HepG2 (cell line): ENCODE measurements around the gene PIP5K1C. TPM values are rescaled to one million over a fixed set of nuclear protein-coding genes. Genes with fewer than 3 reads are reported as not detected.

Experiments used
- ARID4A ChIP-seq: sonication (generic); formaldehyde crosslinking; IDR thresholded peaks from 2 replicates; pipeline ENCODE4 v1.5.0; 2020; ENCODE audit warnings: mild to moderate bottlenecking, missing genetic modification reagents, borderline replicate concordance
- MTA1 ChIP-seq: sonication (generic); formaldehyde crosslinking; IDR thresholded peaks from 2 replicates; pipeline ENCODE4 v1.4.0; 2020; ENCODE audit warnings: missing genetic modification reagents, mild to moderate bottlenecking, borderline replicate concordance
- RORA ChIP-seq: sonication (generic); formaldehyde crosslinking; IDR thresholded peaks from 2 replicates; pipeline ENCODE4 v1.5.0; 2020; ENCODE audit warnings: mild to moderate bottlenecking, missing genetic modification reagents, moderate library complexity
- ZBTB38 ChIP-seq: sonication (generic); formaldehyde crosslinking; IDR thresholded peaks from 2 replicates; pipeline ENCODE4 v1.5.1; 2020; ENCODE audit warnings: mild to moderate bottlenecking, missing genetic modification reagents
- ZFP1 ChIP-seq: IDR thresholded peaks from 2 replicates; pipeline ENCODE4 v1.6.1; 2016
- ZNF230 ChIP-seq: sonication (generic); formaldehyde crosslinking; IDR thresholded peaks from 2 replicates; pipeline ENCODE4 v1.4.0; 2020; ENCODE audit warnings: mild to moderate bottlenecking, missing genetic modification reagents
- ZNF292 ChIP-seq: sonication (generic); formaldehyde crosslinking; IDR thresholded peaks from 2 replicates; pipeline ENCODE4 v1.8.1; 2022; ENCODE audit warnings: mild to moderate bottlenecking, low read depth, missing genetic modification reagents, borderline replicate concordance
- ZNF589 ChIP-seq: sonication (generic); formaldehyde crosslinking; conservative IDR thresholded peaks from 2 replicates; pipeline ENCODE4 v1.8.0; 2022; ENCODE audit warnings: mild to moderate bottlenecking, moderate library complexity, missing genetic modification reagents
- ZSCAN12 ChIP-seq: sonication (generic); formaldehyde crosslinking; IDR thresholded peaks from 2 replicates; pipeline ENCODE4 v1.9.0; 2021; ENCODE audit warnings: mild to moderate bottlenecking, missing genetic modification reagents
- polyA plus RNA-seq, 8 experiments: library from polyadenylated mRNA; depleted of rRNA in 3 of 8; stranded (reverse) in 7 of 8; unstranded in 1 of 8; fragments of >200 nt; fragmentation: Illumina TruSeq in 4 of 8; extraction: Trizol in 4 of 8; gene quantifications; 2 replicates each; pipeline versions ENCODE4 v1.2.1 to v1.2.3, GENCODE V29; 2011 to 2016; ENCODE audit warnings: low read depth in 4 of 8, missing spikeins in 1 of 8, mixed read lengths in 1 of 8; ENCODE audit not compliant: insufficient read depth in 1 of 8
- total RNA-seq, 5 experiments: library from RNA; depleted of rRNA; stranded (reverse); fragments of >200 nt; fragmentation: Illumina TruSeq; extraction: Trizol; gene quantifications; 2 replicates each; pipeline ENCODE4 v1.2.3, GENCODE V29; 2016; ENCODE audit warnings: low read depth in 1 of 5
- TF ChIP-seq, protein P1 (sequence below): sonication (generic); formaldehyde crosslinking; IDR thresholded peaks from 2 replicates; pipeline ENCODE4 v1.8.1; 2023; ENCODE audit warnings: missing genetic modification reagents, inconsistent platforms, borderline replicate concordance
- TF ChIP-seq, protein P2 (sequence below): sonication (generic); formaldehyde crosslinking; IDR thresholded peaks from 2 replicates; pipeline ENCODE4 v1.4.0; 2020; ENCODE audit warnings: missing genetic modification reagents

PIP5K1C gene
- total and polyA plus RNA-seq, 2 of the 13 experiments (the other 11 are each of a cell fraction or from before 2014, with no cell fraction given): 3.6 to 4.3 TPM

GRCh38 chr19:3672575-3672948 is 27.7 kb downstream of the PIP5K1C start (continued):
- TF ChIP-seq, protein P1, sequence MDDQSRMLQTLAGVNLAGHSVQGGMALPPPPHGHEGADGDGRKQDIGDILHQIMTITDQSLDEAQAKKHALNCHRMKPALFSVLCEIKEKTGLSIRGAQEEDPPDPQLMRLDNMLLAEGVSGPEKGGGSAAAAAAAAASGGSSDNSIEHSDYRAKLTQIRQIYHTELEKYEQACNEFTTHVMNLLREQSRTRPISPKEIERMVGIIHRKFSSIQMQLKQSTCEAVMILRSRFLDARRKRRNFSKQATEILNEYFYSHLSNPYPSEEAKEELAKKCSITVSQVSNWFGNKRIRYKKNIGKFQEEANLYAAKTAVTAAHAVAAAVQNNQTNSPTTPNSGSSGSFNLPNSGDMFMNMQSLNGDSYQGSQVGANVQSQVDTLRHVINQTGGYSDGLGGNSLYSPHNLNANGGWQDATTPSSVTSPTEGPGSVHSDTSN (CRISPR knock-in tag): no peak
- TF ChIP-seq ZFP1 (CRISPR knock-in tag): no peak
- TF ChIP-seq ZNF292 (CRISPR knock-in tag): no peak
- TF ChIP-seq ZNF230: no peak
- TF ChIP-seq MTA1 (CRISPR knock-in tag): no peak
- TF ChIP-seq, protein P2, sequence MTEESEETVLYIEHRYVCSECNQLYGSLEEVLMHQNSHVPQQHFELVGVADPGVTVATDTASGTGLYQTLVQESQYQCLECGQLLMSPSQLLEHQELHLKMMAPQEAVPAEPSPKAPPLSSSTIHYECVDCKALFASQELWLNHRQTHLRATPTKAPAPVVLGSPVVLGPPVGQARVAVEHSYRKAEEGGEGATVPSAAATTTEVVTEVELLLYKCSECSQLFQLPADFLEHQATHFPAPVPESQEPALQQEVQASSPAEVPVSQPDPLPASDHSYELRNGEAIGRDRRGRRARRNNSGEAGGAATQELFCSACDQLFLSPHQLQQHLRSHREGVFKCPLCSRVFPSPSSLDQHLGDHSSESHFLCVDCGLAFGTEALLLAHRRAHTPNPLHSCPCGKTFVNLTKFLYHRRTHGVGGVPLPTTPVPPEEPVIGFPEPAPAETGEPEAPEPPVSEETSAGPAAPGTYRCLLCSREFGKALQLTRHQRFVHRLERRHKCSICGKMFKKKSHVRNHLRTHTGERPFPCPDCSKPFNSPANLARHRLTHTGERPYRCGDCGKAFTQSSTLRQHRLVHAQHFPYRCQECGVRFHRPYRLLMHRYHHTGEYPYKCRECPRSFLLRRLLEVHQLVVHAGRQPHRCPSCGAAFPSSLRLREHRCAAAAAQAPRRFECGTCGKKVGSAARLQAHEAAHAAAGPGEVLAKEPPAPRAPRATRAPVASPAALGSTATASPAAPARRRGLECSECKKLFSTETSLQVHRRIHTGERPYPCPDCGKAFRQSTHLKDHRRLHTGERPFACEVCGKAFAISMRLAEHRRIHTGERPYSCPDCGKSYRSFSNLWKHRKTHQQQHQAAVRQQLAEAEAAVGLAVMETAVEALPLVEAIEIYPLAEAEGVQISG: no peak
- no peak for TF ChIP-seq ZNF589 (CRISPR knock-in tag)
- TF ChIP-seq ARID4A: no peak
- no peak for TF ChIP-seq ZSCAN12 (CRISPR knock-in tag)
- no peak for TF ChIP-seq ZBTB38 (CRISPR knock-in tag)
- no peak for TF ChIP-seq RORA (CRISPR knock-in tag)
